ENCODE data around the gene GLS2. TPM values are rescaled to one million over a fixed set of nuclear protein-coding genes. Genes with fewer than 3 reads are reported as not detected.

Gene GLS2
- total and polyA plus RNA-seq, 10 of the 15 experiments (the other 5 are each of a cell fraction or from before 2014, with no cell fraction given) = 0.64 to 6.4 (median 3.3) TPM

GRCh38 chr12:56448860-56449621, 38.9 kb downstream of the GLS2 start, which contains the start of gene TIMELESS (continued):
- TF ChIP-seq NRF1 (conservative IDR thresholded peaks at IDR 0.05; ENCODE audit: low read depth, low read length) = peak; percentile 49
- peak; percentile 47; the same call in 1 of the 2 replicates for TF ChIP-seq ZNF687 (IDR thresholded peaks at IDR 0.05)
- no peak for TF ChIP-seq TARDBP (IDR thresholded peaks at IDR 0.05; ENCODE audit: borderline replicate concordance)
- peak; percentile 77; the same call in 1 of the 2 replicates for TF ChIP-seq SPI1 (IDR thresholded peaks at IDR 0.05; ENCODE audit: borderline replicate concordance, insufficient read depth, low read depth, low read length)
- 0 out of 2 replicates have a peak, but pooled peaks have one; percentile 7 for TF ChIP-seq RUNX3 (IDR thresholded peaks at IDR 0.05; ENCODE audit: low read length)
- no peak for TF ChIP-seq ZNF622 (IDR thresholded peaks at IDR 0.05)
- 0 out of 2 replicates have a peak, but pooled peaks have one; percentile 62 for TF ChIP-seq ASH2L (IDR thresholded peaks at IDR 0.05; ENCODE audit: borderline replicate concordance, low read depth)
- TF ChIP-seq SP1 (IDR thresholded peaks at IDR 0.05; ENCODE audit: low read depth, low read length) = peak; percentile 31
- TF ChIP-seq KAT2A (conservative IDR thresholded peaks at IDR 0.05; ENCODE audit: control insufficient read depth, low read depth, low read length) = no peak
- TF ChIP-seq GABPA (IDR thresholded peaks at IDR 0.05; ENCODE audit: low read depth) = no peak
- no peak for TF ChIP-seq MEF2A (IDR thresholded peaks at IDR 0.05; ENCODE audit: insufficient read depth, low read depth, low read length)
- peak; percentile 95 for TF ChIP-seq E2F4 (IDR thresholded peaks at IDR 0.05; ENCODE audit: low read depth, low read length)
- TF ChIP-seq BRCA1 (IDR thresholded peaks at IDR 0.05; ENCODE audit: low read depth, low read length) = no peak
- no peak for TF ChIP-seq ATF7 (IDR thresholded peaks at IDR 0.05; ENCODE audit: low read depth)
- TF ChIP-seq USF1 (IDR thresholded peaks at IDR 0.05; ENCODE audit: borderline replicate concordance, extremely low read length, insufficient read depth, low read depth, low read length) = peak; percentile 87
- no peak for TF ChIP-seq NFXL1 (IDR thresholded peaks at IDR 0.05; ENCODE audit: borderline replicate concordance)
- no peak for TF ChIP-seq BMI1 (IDR thresholded peaks at IDR 0.05; ENCODE audit: borderline replicate concordance)
- TF ChIP-seq CHD2 (IDR thresholded peaks at IDR 0.05; ENCODE audit: borderline replicate concordance, low read depth, low read length) = peak; percentile 8; the same call in 1 of the 2 replicates
- TF ChIP-seq HCFC1 (IDR thresholded peaks at IDR 0.05; ENCODE audit: low read length) = no peak
- no peak for TF ChIP-seq SKIL (IDR thresholded peaks at IDR 0.05; ENCODE audit: low read depth, poor library complexity, severe bottlenecking)

All from GM12878 (cell line).